SH-SY5Y (cell line): ENCODE results near the gene KCNC3.

Experiments
- GATA2 ChIP-seq: IDR thresholded peaks from 2 replicates; pipeline ENCODE4 v1.6.1; 2011; ENCODE audit warnings: mild to moderate bottlenecking, low read depth, low read length
- GATA3 ChIP-seq: IDR thresholded peaks from 2 replicates; pipeline ENCODE4 v1.6.1; 2011; ENCODE audit warnings: low read depth, mild to moderate bottlenecking, low read length, moderate library complexity

DNA sequence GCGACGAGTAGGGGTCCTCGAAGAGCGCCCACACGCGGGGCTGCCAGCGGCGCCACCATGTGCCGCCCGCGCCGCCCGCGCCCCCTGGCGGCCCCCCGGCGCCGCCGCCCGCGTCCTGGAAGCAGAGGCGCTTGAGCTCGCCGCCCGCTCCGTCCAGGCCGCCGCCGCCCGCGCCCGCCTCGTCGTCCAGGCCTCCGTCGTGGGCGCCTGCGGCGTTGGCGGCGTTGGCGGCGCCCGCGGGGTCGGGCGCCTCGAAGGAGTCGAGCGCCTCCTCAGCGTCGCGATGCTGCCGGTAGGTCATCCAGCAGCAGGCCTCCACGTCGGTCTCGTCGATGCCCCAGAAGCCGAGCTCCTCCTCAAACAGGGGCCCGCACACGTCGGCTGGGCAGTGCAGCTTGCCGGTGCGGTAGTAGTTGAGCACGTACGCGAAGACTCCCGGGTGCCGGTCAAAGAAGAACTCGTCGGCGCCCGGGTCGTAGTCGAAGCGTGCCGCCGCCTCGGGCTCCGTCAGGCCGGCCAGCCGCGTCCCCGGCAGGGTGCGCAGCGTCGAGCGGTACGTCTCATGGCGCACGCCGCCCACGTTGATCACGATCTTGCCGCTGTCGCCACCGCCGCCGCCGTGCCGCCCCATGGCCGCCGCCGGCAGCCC is 829 bp downstream of the KCNC3 start:
- no peak for TF ChIP-seq GATA2
- TF ChIP-seq GATA3: no peak
